ENCODE results near the gene SPEN.

DNA sequence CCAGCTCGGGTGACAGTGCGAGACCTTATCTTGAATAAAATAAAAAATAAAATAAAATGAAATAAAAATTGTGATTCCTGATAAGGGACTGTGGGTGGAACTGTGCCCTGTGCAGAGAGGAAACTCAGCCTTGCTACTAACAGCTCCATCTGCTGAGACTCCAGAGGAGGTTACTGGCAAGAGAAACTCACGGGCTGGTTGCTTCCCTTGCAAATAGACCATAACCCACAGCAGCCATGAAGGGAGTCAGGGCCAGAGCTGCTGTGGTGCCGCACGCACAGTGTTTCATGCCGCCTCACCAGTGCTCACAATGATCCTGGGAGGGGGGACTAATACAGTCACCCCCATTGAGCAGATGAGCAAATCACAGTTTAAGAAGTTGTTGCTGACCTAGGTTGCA lies 114.7 kb downstream of the SPEN start:
- TF ChIP-seq POLR2AphosphoS5 (IDR thresholded peaks at IDR 0.05; ENCODE audit: borderline replicate concordance, low read depth, low read length) (no peak), EZH2 (IDR thresholded peaks at IDR 0.05) (no peak)
